Activated CD4-positive, alpha-beta T cell treated with anti-CD3 and anti-CD28 coated beads for 48 hours (primary cell): ENCODE measurements around the gene YPEL3.
"Not testable (repeated sequence)": the region's sequence is repeated elsewhere in the genome, so short reads cannot be mapped to it uniquely, and the experiment has no call there.

Experiments used
- DNase-seq: peaks from one replicate; pipeline ENCODE4 v3.0.0-alpha.2; 2020

Gene YPEL3

DNA sequence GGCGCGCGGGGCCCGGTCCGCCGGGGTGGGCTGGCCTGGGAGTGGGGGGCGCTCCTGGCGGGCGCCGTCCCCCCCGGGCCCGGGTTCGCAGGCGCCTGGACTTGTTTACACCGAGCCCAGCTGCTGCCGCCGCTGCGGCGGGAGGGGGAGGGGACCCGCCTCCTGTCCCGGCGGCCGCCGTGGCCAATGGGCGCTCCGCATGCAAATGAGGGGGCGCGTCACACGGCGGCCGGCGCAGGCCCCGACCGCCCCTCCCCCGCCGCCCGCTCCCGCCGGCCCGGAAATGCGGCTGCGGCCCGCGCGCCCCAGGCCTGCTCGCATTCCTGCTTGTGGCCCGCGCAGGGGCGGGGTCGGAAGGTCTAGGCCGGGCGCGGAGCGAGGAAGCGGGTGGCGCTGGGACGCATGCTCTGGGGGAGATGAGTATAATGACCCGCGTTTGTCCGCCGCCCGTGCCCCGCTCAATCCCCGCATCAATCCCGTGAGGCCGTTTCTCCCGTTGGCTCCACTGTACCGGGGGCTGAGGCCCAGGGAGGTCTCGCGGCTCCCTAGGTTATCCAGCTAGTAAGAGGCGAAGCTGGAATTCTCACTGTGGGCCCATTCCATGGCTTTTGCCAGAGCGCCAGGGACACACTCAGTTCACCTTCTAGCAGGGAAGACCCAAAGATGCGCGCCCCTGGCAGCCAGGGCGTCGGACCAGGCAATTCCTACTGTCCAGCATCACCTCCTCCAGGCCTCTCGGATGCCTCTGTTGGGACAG is at the start of gene YPEL3:
TSS of gene YPEL3 (minus strand) at position 109 of the 757 bp plus-strand sequence. CDS start 731 bp downstream, outside the sequence.
- peak; percentile 91 for DNase-seq

DNA sequence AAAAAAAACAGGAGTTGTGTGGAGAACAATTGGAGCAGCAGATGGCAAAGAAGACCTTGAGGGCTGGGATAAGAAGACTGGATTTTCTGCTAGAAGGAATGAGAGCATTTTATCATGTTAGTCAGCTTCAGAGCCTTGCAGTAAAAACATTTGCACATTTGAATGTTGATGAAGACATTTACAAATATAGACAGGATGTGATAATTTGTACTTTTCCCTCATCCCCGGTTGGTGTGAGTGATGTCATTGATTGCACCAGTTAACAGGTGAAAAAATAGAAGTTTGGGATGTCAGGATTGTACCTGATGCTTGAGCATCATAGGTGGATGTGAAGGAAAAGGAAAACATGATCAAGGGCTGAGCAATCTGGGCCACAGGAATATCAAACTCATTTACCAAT is 49.6 kb upstream of the YPEL3 start:
- no peak for DNase-seq

DNA sequence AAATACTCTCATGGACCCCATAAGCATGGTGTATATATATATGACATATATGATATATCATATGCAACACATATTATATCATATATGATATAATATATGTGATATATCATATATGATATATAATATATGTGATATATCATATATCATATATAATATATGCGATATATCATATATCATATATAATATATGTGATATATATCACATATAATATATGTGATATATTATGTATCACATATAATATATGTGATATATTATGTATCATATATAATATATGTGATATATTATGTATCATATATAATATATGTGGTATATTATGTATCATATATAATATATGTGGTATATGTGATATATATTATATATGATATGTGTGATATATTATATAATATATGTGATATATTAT is 48.9 kb upstream of the YPEL3 start:
- DNase-seq = no peak

DNA sequence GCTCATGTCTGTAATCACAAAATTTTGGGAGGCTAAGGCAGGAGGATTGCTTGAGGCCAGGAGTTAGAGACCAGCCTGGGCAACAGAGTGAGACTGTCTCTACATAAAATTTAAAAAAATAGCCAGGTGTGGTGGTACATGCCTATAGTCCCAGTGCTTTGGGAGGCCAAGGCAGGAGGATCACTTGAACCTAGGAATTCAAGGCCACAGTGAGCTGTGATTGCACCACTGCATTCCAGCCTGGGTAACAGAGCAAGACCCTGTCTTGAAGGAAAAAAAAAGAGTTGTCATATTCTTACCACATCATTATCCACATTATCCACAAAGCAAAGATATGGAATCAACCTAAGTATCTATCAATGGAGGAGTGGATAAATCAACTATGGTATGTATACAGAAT is 48.0 kb upstream of the YPEL3 start:
- DNase-seq = no peak

GRCh38 chr16:30143347-30143702 is 47.3 kb upstream of the YPEL3 start:
- DNase-seq = no peak

DNA sequence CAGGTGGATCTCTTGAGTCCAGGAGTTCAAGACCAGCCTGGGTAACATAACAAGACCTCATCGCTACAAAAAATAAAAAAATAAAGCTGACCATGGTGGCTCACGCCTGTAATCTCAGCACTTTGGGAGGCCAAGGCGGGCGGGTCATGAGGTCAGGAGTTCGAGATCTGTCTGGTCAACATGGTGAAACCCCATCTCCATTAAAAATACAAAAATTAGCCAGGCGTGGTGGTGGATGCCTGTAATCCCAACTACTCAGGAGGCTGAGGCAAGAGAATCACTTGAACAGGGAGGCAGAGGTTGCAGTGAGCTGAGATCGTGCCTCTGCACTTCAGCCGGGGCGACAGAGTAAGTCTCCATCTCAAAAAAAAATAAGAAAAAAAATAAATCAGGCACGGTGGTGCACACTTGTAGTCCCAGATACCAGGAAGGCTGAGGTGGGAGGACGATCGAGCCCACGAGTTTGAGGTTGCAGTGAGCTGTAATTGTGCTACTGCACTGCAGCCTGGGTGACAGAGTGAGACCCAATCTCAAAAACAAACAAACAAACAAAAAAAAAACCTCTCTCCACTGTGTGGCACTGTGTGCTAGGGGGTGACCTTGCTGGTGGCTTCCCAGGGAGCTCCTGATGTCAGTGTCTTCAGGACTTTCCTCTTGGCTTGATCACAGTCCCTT is 46.8 kb upstream of the YPEL3 start:
- DNase-seq = no peak

GRCh38 chr16:30141750-30142149 is 45.7 kb upstream of the YPEL3 start:
- no peak for DNase-seq

DNA sequence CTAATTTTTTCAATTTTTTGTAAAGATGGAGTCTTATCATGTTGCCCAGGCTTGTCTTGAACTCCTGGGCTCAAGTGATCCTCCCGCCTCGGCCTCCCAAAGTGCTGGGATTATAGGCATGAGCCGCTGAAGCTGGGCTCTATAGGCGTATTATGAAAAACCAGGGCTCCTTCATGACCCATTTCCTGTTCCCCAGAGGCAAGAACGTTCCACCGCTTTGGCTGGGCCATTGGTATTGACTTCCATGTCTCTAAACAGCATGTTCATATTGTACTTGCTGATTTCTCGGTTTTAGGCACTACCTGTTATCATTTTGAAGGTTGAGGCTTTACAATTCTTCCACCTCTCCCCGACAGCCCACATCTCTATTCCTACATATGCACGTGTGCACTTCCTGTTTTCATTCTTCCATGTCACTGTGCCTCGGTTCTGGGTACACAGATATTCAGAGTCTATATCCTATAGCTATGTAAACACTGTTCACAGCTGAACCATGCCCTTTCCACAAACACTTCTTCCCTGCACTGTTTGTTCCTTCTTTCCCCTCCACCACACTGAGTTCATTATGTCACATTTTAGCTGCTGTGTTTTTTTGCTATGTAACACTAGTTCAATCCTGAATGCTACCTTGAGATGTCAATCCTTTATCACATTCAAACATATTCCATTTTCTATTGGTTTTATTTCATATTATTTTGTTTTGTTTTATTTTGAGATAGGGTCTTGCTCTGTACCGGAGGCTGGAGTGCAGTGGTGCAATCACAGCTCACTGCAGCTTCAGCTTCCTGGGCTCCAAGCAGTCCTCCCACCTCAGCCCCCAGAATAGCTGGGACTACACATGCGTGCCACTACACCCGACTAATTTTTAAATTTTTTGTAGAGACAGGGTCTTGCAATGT is 43.8 kb upstream of the YPEL3 start:
- DNase-seq = no peak

DNA sequence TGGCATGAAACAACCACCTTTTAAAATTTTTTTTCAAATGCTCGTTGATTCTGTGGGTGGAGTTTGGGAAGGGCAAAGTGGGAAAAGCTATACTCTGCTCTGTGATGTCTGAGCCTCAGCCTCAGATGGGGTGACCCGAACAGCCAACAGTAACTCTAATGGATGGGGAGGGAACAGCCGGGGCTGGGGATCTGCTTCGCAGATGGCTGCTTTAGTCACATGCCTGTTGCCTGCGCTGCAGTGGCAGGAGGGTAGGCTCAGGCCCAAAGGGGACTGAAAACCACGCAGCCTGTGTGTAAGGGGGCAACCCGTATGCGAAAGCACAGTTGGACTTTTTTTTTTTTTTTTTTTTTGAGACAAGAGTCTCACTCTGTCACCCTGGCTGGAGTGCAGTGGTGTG is 41.9 kb upstream of the YPEL3 start:
- DNase-seq = no peak

- DNase-seq = no peak
Observed at GRCh38 chr16:30136971-30137605, 41.1 kb upstream of the YPEL3 start.

DNA sequence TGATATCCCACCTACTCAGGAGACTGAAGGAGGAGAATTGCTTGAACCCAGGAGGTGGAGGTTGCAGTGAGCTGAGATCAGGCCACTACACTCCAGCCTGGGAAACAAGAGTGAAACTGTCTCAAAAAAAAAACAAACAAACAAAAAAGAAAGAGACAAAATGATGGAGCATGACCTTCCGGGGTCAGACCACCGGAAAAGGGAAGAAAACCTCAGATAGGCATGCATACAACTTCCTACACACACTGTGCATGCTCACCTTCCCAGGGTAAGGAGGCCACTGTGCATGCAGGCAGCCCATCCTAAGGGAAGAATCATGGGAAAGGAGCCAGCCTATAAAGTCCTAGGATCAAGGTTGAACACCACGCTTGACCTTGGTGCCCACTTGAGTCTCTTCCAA is 36.6 kb upstream of the YPEL3 start:
- no peak for DNase-seq

GRCh38 chr16:30131869-30132475 is 36.0 kb upstream of the YPEL3 start:
- DNase-seq = no peak

- no peak for DNase-seq
Observed at GRCh38 chr16:30127993-30128392, 32.0 kb upstream of the YPEL3 start.

DNA sequence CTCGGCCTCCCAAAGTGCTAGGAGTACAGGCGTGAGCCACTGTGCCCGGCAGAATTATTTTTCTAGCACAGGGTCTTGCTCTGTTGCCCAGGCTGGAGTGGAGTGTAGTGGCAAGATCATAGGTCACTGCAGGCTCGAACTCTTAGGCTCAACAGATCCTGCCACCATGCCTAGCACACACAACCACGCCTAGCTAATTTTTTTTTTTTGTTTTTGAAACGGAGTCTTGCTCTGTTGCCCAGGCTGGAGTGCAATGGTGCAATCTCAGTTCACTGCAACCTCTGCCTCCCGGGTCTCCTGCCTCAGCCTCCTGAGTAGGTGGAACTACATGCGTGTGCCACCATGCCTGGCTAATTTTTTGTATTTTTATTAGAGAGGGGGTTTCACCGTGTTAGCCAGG is 29.7 kb upstream of the YPEL3 start:
- DNase-seq = not testable (repeated sequence)

DNA sequence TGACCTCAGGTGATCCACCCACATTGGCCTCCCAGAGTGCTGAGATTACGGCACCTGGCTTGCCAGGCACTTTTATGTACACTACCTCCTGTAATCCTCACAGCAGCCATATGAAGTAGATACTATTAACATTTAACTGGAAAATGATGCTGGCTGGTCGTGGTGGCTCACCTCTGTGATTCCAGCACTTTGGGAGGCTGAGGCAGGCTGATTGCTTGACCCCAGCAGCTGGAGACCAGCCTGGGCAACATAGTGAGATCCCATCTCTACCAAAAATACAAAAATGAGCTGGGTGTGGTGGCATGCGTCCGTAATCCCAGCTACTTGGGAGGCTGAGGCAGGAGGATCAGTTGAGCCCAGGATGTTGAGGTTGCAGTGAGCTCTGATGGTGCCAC is 29.0 kb upstream of the YPEL3 start:
- DNase-seq = no peak

- peak; percentile 18 for DNase-seq
Observed at GRCh38 chr16:30122604-30123160, 26.7 kb upstream of the YPEL3 start.

GRCh38 chr16:30121741-30122571 is 25.9 kb upstream of the YPEL3 start:
- DNase-seq = no peak

GRCh38 chr16:30120340-30121105 is 24.5 kb upstream of the YPEL3 start:
- DNase-seq = no peak

- DNase-seq = no peak
Observed at GRCh38 chr16:30119428-30119827, 23.4 kb upstream of the YPEL3 start.

- DNase-seq = no peak
Observed at GRCh38 chr16:30117768-30118167, 21.8 kb upstream of the YPEL3 start.
